CD4-positive, alpha-beta T cell treated with Interferon alpha-2 for 1 hour (primary cell): ENCODE data around the gene DAG1.

ENCODE experiments used
- DNase-seq, 2 donors: peaks; one replicate each; pipeline ENCODE4 v3.0.0-alpha.2; 2020 to 2022

Gene DAG1

DNA sequence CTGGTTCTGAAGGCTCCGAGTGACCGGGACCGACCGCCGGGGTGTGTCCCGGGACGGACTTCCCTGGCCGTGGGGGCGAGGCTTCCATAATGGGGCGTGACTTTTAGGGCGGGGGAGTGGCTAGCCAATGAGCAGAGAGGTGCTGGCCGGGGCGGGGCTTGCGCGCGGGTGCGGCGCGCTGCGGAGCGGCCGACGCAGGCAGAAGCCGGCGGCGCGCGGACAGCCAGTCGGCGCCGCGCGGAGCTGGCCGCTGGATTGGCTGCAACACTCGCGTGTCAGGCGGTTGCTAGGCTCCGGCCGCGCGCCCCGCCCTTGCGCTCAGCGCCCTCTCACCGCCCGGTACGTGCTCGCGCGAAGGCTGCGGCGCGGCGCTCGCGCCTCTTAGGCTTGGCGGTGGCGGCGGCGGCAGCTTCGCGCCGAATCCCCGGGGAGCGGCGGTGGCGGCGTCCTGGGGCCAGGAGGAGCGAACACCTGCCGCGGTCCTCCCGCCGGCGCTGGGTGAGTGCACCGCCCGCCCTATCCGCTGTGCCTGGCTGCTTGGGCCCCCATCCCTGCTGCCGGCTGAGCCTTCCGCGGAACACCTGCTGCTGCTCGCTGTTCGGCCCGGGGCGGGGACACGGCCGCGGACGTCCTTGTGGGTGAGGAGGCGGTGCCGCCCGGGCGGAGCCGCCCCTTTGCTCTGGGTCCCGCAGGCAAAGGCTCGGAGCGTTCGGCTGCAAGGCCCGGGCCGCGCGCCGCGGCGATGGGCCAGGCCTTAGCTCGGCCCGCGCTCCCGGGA, at the start of gene DAG1:
Gene DAG1 (plus strand): TSS at position 332 of the 778 bp plus-strand sequence. CDS start 40,268 bp downstream, outside the sequence.
- peak; percentile 95 to 96 for DNase-seq

DNA sequence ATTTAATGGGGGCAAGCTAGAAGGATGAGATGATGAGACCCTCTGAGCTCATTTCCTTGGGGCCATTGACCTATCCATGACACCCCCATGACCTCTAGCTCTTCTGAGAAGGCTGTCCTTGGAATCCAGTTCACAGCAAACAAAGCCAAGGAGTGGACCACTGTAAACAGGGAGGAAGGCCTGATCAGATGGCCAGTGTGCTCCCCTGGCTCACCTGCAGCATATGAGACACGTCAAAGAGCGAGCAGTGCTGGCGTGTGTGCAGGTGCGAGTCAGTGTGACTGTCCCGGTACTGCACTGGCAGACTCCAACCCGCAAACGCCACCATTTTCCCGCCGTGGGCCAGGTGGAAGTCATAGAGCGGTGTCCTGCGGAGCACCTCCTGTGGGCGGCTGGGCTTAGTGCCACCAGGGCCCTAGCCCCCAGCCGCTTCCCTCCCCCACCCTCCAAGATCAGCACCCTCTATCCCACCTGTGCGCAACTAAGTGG, 48.1 kb upstream of the DAG1 start:
- DNase-seq = no peak

DNA sequence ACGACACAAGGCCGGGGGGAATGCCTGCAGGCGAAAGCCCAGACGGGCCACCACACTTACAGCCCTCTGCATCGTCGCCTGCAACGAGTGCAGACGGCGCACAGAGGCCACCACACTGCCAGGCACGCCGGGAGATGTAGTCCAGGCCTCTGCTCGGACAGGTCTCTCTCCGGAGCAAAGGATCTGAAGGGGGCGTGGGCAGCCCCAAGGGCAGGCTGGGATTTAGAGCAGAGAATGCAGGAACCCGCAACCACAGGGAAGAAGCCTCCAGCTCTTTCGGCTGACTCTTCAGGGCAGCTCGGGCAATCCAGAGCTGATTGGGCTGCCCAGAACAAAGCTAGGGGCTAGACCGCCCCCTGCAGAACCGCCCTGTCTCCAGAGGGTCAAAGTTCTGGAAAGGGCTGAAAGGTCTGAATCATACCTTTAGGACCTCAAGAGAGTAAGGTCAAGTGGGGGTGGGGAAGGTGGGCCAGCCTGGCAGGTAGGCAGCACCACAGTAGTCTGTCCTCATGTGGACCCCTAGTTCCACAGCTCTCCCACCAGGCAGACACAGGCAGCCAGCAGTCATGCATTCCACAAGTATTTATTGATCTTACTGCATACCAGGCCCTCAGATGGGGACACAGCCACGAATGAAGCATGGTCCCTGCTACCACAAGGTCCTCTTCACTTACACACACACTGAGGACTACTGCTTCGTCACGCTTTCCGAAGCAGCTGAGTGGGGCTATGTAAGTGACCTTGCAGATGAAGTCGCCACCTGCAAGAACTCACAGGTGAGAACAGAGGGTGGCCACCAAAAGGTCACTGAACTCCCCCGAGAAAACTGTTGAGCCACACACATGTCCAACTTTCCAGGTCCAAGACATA, 47.5 kb upstream of the DAG1 start, which contains the start of gene AMT:
Gene AMT (minus strand): TSS at position 95 of the 870 bp plus-strand sequence. CDS start 23 bp downstream, at position 72.
- DNase-seq = no peak

DNA sequence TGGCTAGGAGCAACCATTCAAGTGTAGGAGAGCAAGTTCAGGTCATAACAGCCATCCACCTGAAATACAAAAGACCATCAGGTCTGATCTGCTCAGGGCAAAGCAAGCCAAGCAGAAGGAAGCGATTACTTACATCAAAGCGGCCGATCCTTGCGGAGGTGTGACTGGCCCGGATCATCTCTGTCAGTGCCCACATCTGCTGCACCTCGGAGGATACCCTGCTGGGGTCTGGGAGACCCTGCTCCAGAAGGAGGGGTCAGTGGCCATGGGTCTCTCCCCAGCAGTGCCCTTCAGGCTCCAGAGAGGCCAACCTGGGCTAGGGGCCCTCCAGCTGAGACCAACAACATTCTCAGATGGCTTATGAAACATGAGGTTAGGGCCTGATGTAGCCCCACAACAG, 45.3 kb upstream of the DAG1 start:
- no peak for DNase-seq

DNA sequence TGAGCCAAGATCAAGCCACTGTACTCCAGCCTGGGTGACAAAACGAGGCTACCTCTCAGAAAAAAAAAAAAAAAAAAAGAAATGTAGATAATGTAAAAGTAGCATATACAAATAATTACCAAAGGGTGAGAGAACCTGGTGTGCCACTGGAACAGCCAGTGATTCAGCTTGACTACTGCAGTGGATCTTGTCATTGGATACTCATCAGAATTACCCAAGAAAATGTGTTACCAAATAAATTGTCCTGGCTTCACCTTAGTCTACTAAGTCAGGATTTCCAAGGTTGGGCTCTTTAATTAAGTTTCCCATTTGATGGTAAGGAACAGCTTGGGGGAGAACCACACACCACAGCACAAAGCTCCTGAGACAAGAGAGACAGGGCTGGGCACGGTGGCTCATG, 42.5 kb upstream of the DAG1 start:
- DNase-seq = no peak

DNA sequence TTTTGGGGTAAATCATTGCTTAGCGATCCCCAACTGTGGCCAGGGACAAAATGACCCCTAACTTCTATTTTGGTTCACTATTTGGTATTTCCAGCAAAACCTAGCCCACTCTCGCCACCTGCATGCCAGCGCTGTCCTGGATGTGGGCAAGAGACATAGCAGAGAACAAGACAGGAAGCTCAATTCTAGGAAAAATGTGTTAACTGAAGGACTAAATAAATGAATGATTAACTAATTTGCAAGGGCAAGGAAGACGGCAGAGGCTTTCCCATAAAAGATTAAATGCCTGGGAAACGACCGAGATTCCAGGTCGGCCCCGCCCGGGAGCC, 41.4 kb upstream of the DAG1 start:
- DNase-seq = no peak

DNA sequence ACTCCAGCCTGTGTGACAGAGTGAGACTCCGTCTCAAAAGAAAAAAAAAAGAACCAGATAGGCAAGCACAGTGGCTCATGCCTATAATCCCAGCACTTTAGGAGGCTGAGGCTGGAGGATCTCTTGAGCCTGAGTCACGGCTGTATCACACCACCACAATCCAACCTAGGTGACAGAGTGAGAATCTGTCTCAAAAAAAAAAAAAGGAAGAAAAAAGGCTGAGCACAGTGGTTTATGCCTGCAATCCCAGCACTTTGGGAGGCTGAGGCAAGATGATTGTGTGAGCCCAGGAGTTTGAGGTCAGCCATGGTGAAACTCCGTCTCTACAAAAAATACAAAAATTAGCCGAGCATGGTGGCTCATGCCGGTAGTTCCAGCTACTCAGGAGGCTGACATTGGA, 35.3 kb upstream of the DAG1 start:
- no peak for DNase-seq

DNA sequence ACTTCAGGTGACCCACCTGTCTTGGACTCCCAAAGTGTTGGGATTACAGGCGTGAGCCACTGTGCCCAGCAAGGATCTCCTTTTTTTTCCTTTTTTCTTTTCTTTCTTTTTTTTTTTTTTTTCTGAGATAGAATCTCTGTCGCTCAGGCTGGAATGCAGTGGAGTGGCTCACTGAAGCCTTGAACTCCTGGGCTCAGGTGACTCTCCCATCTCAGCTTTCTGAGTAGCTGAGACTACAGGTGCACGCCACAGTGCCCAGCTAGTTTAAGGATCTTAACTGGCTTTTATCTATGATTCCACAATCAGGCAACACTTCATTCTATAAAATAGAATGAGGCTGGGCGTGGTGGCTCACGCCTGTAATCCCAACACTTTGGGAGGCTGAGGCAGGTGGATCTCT, 24.7 kb upstream of the DAG1 start:
- DNase-seq = no peak

DNA sequence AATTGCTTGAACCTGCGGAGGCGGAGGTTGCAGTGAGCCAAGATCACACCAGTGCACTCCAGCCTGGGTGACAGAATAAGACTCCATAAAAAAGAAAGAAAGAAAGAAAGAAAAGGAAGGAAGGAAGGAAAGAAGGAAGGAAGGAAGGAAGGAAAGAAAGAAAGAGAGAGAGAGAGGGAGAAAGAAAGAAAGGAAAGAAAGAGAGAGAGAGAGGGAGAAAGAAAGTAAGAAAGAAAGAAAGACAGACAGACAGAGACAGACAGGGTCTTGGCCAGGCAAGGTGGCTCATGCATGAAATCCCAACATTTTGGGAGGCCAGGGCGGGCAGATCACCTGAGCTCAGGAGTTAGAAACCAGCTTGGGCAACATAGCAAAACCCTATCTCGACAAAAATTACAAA, 16.4 kb upstream of the DAG1 start:
- DNase-seq = no peak

DNA sequence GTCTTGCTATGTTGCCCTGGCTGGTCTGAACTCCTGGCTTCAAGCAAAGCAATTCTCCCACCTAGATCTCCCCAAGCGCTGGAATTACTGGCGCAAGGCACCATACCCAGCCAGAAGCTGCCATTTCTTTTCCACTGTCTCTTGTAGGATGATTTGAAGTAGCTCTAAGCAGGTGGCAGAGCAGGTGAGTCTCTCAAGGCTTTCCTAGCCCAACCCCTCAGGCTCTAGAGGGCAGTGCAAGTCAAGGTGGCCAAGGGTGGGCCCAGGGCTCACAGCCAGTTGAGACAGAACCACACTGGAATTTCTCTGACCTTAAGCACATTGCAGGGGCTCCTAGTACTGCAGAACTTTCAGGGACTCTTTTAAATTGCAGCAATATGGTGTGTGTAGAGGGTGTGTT, 15.6 kb upstream of the DAG1 start:
- DNase-seq = no peak

DNA sequence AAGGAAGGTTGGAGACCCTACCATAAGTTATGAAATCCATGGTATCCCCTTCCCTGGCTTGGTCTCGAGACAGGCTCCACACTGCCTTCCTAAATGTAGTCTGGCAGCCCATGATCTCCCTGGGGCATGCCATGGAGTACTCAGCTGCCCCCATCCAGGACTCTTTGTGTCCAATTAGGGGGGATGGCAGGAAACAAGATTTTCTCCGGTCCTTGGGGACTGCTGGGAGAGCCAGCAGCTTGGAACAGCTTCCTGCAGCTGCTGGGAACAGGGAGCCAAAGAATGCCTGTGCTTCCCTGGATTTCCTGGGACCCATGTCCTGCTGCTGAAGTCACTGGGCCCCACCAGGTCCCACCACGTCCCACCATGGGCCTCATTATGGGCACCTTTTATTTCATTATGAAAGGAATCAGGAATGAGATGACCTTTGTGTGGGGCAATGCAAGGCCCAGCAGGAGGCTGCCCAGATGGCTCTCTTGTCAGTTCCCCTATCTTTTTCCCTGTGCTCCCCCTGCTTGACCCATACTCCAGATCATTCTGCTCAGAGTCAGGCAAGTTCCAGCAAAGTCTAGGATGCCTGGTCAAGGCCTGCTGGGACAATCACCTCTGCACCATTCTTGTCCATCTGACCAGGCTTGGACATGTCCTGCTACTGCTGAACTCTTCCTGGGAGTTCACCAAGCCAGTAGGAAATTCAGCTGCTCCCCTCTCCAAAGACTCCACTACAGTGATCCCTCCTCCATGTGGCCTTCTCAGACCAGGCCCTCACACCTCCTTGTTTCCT, 15.0 kb upstream of the DAG1 start:
- no peak for DNase-seq

DNA sequence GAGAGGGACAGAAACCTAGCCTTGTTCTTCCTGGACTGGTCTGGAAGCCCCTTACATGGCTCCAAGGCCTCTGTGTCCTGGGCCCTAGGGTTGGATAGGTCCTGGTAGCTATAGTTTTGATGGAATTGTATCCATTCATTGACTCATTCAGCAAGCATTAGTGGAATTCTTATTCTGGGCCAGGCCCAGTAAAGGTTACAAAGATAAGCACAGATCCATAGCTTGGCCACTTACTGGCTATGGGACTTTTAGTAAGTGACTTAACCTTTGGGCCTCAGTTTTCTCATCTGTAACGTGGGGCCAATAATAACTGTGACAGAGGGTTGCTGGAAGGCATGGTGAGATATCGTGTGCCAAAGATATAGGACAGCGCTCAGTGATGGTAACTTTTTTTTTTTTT, 13.6 kb upstream of the DAG1 start:
- no peak for DNase-seq

DNA sequence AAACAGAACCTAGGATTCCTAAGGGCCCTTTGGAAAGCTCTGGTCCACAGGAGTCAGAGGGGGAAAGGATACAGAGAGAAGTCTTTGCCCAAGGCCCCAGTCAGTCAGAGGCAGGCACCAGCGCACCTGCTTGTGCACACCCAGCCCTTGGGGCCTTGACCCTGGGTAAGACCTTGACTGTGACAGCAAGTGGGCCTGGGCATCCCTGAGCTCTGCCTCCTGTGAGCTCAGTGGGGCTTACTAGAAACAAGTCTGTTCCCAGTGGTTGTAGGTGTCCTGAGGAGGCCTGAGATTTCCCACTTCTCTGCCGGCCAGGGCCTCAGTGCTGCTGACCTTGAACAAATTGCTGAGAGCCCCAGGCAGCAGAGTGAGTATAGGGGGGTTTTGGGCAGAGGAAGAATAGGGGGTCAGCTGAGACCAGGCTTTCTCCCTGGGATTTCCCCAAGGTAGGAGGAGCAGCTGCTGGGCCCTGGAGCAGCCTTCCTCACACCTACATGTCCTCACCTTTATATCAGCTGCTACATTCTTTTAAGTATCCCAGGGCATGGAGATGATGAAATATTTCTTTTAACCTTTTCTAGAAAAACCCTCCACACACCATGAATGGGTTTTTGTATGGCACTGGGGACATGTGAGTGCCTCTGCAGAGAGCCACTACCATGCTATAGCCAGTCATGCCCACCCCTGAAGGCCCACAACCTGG, 9.7 kb upstream of the DAG1 start:
- no peak for DNase-seq

DNA sequence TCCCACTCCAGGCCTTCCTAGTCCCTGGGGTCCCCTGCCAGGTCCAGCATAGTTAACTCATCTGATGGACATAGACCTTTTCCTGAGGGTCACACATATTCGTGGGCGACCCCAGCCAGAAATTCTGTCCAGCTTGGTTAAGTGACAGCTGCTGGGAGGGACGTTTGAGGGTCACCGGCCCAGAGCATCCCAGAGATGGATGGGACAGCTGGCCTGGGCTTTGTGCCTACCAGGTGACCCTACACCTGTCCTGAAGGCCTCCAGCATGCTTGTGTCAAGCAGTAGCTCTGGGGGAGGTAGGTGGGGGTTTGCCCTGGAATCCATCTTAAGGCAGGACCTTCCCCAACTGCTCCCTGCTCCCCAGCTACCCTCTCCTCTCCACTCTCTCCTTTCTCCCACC, 9.1 kb upstream of the DAG1 start:
- DNase-seq = no peak

DNA sequence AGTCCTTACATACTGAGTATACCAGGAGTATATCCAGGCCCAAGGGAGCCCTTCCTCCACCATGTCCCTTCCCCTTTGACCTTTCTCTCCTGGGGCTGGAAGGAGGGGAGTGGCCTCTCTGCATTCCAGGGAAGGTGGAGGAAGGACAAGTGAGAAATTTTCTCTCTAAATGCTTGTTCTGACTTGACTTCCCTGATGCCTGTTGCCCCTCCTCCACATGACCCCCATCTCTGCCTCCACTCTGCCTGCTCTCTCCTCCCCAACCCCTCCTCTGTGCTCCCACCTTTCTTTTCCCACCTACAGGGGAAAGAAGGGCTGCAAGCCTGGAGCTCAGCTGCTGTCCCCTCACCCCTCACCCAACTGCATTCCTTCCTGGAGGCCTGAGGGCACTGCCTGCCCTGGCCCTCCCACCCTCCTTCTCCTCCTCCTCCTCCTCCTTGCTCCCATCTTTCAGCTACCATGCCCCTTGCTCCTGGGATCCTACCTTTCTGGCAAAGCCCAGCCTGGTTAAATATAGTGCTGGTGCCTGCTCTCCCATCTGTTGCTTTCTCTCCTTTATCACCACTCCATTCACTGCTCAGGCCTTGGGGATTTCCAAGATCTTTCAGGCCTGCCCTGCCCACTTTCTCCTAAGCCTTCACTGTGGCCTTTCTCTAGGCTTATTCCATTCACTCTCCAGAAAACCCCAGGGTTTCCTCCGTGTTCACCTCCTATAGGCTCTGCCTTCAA, 8.5 kb upstream of the DAG1 start:
- no peak for DNase-seq

DNA sequence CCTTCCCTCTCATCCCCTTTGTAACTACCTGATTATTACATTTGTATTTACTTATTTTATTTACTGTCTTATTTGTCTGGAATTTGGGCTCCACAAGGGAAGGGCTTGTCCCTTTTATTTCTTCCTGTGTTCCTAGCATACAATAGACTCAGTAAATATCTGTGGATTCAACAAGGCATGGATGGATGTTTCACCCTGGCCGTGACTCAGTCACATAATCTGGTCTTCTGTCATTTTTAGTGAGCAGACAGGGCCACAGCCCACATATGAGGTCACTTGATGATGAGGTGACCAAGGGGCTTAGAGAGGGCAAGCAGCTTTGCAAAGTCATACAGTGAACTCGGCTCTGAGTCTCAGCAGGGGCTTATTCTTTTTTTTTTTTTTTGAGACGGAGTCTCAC, 7.8 kb upstream of the DAG1 start:
- DNase-seq = no peak

DNA sequence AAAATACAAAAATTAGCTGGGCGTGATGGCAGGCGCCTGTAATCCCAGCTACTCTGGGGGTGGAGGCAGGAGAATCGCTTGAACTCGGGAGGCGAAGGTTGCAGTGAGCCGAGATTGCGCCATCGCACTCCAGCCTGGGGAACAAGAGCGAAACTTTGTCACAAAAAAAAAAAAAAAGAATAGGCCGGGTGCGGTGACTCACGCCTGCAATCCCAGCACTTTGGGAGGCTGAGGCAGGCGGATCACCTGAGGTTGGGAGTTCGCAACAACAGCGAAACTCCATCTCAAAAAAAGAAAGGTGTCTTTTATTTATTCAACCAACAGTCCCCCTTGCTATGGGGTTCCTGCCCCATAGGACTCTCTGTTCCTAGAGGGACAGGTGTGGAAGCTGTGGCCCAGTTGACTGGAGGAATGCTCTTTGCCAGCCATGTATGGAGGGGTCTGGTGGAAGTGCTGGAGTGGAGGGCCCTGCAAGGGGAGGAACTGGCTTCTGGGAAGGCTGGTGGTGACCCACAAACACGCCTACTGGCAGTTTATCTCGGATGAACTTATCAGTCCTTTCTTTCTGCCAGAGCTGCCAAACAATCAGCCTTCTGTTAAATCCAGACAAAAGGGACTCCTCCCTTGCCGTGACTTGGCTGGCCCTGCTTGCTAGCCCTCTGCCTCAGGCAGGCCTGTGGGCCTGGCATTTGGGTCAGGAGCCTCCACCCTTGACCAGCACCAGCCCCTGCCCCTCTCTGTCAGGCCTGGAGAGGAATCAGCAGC, 4.6 kb upstream of the DAG1 start:
- DNase-seq = peak in 1 of 2 donors; percentile 10

DNA sequence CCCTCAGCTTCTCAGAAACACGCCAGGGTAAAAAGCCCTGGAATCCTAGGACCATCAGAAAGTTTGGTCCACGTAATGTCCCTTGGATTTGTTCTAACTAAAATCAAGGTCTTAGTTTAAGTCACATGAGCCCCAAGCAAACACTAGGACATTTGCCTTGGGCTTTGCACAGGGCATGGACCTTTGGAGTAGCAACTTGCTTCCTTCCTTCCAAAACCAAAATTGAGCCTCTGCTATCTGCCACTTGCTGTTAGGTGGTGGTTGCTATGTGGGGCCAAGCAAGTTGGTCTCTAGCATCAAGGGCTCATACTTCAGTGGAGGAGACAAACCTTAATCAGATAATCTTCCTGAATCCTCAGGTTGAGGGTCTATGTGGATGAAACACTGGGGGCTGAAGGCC, 4.0 kb upstream of the DAG1 start:
- DNase-seq = no peak

DNA sequence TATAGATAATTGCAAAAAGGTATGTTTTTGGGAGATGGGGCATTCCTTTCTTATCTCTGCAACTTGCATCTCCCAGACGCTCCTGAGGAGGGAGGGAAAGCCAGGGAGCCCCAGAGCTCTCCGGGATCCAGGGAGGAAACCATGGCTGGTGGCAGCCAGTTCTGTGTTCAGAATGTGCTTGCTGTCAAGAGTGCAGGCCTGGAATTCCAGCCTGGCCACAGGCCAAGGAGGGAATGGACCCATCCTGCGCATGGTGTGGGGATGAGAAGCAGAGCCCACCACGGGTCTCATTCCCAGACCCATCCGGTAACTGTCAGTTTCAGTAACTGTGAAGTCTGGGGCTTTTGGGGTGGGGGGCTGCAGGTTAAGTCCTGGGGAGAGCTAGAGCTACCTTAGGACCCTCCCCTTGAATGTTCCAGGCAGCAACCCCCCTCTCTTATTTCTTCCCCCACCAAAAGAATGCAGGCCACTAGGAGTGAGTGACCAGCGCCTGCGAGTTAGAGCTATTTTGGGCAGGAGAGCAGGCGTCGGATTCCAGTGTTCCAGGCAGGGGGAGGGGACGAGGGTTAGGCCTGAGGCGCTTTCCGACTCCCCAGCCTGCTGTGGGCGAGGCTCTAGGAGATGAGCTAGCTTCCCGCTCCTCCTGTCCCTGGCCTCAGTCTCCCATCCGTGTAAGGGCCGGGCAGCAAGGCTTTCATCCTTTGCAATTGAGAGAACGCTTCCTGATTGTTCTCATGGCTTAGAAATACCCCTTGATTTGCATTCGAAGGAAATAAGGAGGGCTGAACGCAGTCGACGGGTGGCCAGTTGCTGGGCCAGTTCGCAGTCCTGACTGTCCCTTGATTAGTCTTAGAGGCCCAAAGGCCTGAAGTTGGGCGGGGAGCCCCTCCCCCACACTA, 781 bp upstream of the DAG1 start:
- no peak for DNase-seq
